GM20431 (cell line): Measurements from ENCODE around the gene BBS9.

Experiments
- in situ Hi-C: fragments of 300-500 bp; cut with MseI, MboI; formaldehyde crosslinking; loops from one replicate; pipeline ENCODE4 v1.15.0; 2020; ENCODE audit warnings: low sequenced_read_pairs; ENCODE audit not compliant: unreplicated experiment

The BBS9 gene

GRCh38 chr7:33339074-33339790, 209.9 kb downstream of the BBS9 start:
- in situ Hi-C loops: no loop called here

GRCh38 chr7:33346055-33346454, 216.7 kb downstream of the BBS9 start:
- in situ Hi-C loops: no loop called here

- in situ Hi-C loops: no loop called here
Observed at GRCh38 chr7:33350577-33350976, 221.2 kb downstream of the BBS9 start.

- in situ Hi-C loops: no loop called here
Observed at GRCh38 chr7:33351709-33352108, 222.3 kb downstream of the BBS9 start.

GRCh38 chr7:33354201-33354600, 224.8 kb downstream of the BBS9 start:
- in situ Hi-C loops: no loop called here

GRCh38 chr7:33355386-33355785, 226.0 kb downstream of the BBS9 start:
- in situ Hi-C loops: no loop called here

GRCh38 chr7:33356336-33356735, 227.0 kb downstream of the BBS9 start:
- in situ Hi-C loops: no loop called here

- in situ Hi-C loops: no loop called here
Observed at GRCh38 chr7:33357846-33358245, 228.5 kb downstream of the BBS9 start.

GRCh38 chr7:33369888-33370287, 240.5 kb downstream of the BBS9 start:
- in situ Hi-C loops: no loop called here

GRCh38 chr7:33373195-33373594, 243.8 kb downstream of the BBS9 start:
- in situ Hi-C loops: no loop called here

- in situ Hi-C loops: no loop called here
Observed at GRCh38 chr7:33379891-33380525, 250.6 kb downstream of the BBS9 start.

- in situ Hi-C loops: no loop called here
Observed at GRCh38 chr7:33388332-33388731, 259.0 kb downstream of the BBS9 start.

- in situ Hi-C loops: no loop called here
Observed at GRCh38 chr7:33392148-33392547, 262.8 kb downstream of the BBS9 start.

GRCh38 chr7:33393770-33394169, 264.4 kb downstream of the BBS9 start:
- in situ Hi-C loops: no loop called here

GRCh38 chr7:33395340-33395739, 266.0 kb downstream of the BBS9 start:
- in situ Hi-C loops: no loop called here

- in situ Hi-C loops: no loop called here
Observed at GRCh38 chr7:33399528-33400213, 270.3 kb downstream of the BBS9 start.

- in situ Hi-C loops: no loop called here
Observed at GRCh38 chr7:33400214-33400538, 270.8 kb downstream of the BBS9 start.

GRCh38 chr7:33410266-33410665, 280.9 kb downstream of the BBS9 start:
- in situ Hi-C loops: no loop called here

GRCh38 chr7:33411020-33411419, 281.7 kb downstream of the BBS9 start:
- in situ Hi-C loops: no loop called here

- in situ Hi-C loops: no loop called here
Observed at GRCh38 chr7:33412331-33412730, 283.0 kb downstream of the BBS9 start.

GRCh38 chr7:33418251-33418701, 288.9 kb downstream of the BBS9 start:
- in situ Hi-C loops: no loop called here
